ENCODE results near the gene RAD54L2. TPM values are rescaled to one million over a fixed set of nuclear protein-coding genes. Genes with fewer than 3 reads are reported as not detected.
"Not testable (repeated sequence)": the region's sequence is repeated elsewhere in the genome, so short reads cannot be mapped to it uniquely, and the experiment has no call there.

Gene RAD54L2
- total RNA-seq, 2 donors from 2014 or later = 12.9 to 33.1 TPM

- no peak for DNase-seq (ENCODE audit: low spot score)
- intact Hi-C loops (cut with DNase I) = no loop called here
- Histone ChIP-seq H3K36me3 (no peaks in the 10 kb centered on the region), H3K9me3 (no peaks in the 10 kb centered on the region), H3K27ac (peak overlapping the region; percentile 86), H3K4me1 (replicated peaks) (peaks cover 8% of the 10 kb centered on the region), H3K4me3 (peak overlapping the region; percentile 91 to 95), H3K27me3 (replicated peaks; ENCODE audit: insufficient read depth) (no peaks in the 10 kb centered on the region)
- TF ChIP-seq POLR2A (IDR thresholded peaks at IDR 0.05) (no peak), POLR2AphosphoS5 (IDR thresholded peaks at IDR 0.05) (no peak), CTCF (IDR thresholded peaks at IDR 0.05) (no peak)
- WGBS = 0% methylated on average over 7 of the region's 7 CpGs
These were observed 432 bp upstream of the RAD54L2 start for GRCh38 chr3:51538115-51538458.

GRCh38 chr3:51539291-51539941, 897 bp downstream of the RAD54L2 start:
- DNase-seq (ENCODE audit: low spot score) = peak; percentile 7
- intact Hi-C loops (cut with DNase I) = no loop called here
- TF ChIP-seq POLR2A (IDR thresholded peaks at IDR 0.05) (no peak), CTCF (IDR thresholded peaks at IDR 0.05) (no peak), POLR2AphosphoS5 (IDR thresholded peaks at IDR 0.05) (no peak)
- H3K4me1 ChIP-seq (replicated peaks) = peaks cover 8% of the 10 kb centered on the region
- no peaks in the 10 kb centered on the region for H3K9me3 ChIP-seq
- H3K27me3 ChIP-seq (replicated peaks; ENCODE audit: insufficient read depth) = no peaks in the 10 kb centered on the region
- peak overlapping the region; percentile 86 for H3K27ac ChIP-seq
- 0% methylated on average over 11 of the region's 11 CpGs for whole genome bisulfite sequencing
- peak overlapping the region; percentile 91 to 95 for H3K4me3 ChIP-seq
- H3K36me3 ChIP-seq = no peaks in the 10 kb centered on the region

GRCh38 chr3:51542596-51542995, 4.1 kb downstream of the RAD54L2 start:
- H3K4me1 ChIP-seq (replicated peaks); H3K27ac ChIP-seq; intact Hi-C loops (cut with DNase I); H3K9me3 ChIP-seq; DNase-seq (ENCODE audit: low spot score); H3K36me3 ChIP-seq; H3K4me3 ChIP-seq; H3K27me3 ChIP-seq (replicated peaks; ENCODE audit: insufficient read depth): not testable (repeated sequence)
- WGBS = 92% methylated on average over 11 of the region's 11 CpGs

GRCh38 chr3:51544011-51544775, 5.7 kb downstream of the RAD54L2 start:
- Histone ChIP-seq H3K4me1 (replicated peaks) (peaks cover 8% of the 10 kb centered on the region), H3K27ac (no peak overlapping the region), H3K27me3 (replicated peaks; ENCODE audit: insufficient read depth) (no peaks in the 10 kb centered on the region), H3K36me3 (no peaks in the 10 kb centered on the region), H3K4me3 (no peak overlapping the region), H3K9me3 (no peaks in the 10 kb centered on the region)
- no peak for DNase-seq (ENCODE audit: low spot score)
- TF ChIP-seq POLR2AphosphoS5 (IDR thresholded peaks at IDR 0.05) (peak; percentile 8), POLR2A (IDR thresholded peaks at IDR 0.05) (no peak), CTCF (IDR thresholded peaks at IDR 0.05) (no peak)
- 82% methylated on average over 3 of the region's 3 CpGs for WGBS
- intact Hi-C loops (cut with DNase I) = no loop called here

GRCh38 chr3:51547274-51547673, 8.8 kb downstream of the RAD54L2 start:
- Histone ChIP-seq H3K4me1 (replicated peaks) (no peaks in the 10 kb centered on the region), H3K36me3 (no peaks in the 10 kb centered on the region), H3K4me3 (no peak overlapping the region), H3K27me3 (replicated peaks; ENCODE audit: insufficient read depth) (no peaks in the 10 kb centered on the region), H3K27ac (no peak overlapping the region), H3K9me3 (no peaks in the 10 kb centered on the region)
- no peak for DNase-seq (ENCODE audit: low spot score)
- no peak for TF ChIP-seq POLR2AphosphoS5 (IDR thresholded peaks at IDR 0.05)
- TF ChIP-seq POLR2A (IDR thresholded peaks at IDR 0.05) = no peak
- no peak for TF ChIP-seq CTCF (IDR thresholded peaks at IDR 0.05)
- 85% methylated on average over 6 of the region's 6 CpGs for WGBS
- intact Hi-C loops (cut with DNase I) = no loop called here

Data from prostate gland (tissue), 2 donors.